ENCODE data around the gene HRH1. TPM values are rescaled to one million over a fixed set of nuclear protein-coding genes. Genes with fewer than 3 reads are reported as not detected.

Gene HRH1
- total RNA-seq, 4 donors from 2014 or later, result 1.8 to 16.3 (median 6.3) TPM

DNA sequence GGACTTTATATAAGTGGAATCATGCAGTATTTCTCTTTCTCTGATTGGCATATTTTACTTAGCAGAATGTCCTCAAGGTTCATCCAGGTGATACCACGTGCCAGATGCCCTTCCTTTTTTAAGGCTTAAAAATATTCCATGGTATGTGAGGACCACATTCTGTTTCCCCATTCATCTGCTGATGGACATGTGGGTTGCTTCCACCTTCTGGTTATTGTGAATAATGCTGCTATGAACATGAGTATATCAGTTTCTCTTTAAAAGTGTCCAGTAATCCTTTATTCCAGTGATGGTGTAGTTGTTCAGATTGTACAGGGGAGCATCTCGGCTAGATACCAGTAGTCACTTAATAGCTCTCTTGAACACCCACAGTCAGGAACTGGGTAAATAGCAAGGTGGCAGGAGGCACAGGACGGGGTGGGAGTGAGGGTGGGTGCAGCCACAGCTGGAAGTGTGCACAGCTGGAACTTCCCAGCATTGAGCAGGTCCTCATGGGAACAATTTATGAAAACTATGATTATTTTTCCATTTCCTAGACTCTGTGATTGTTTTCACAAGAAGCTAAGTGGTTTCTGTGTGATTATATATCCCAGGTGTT lies 67.6 kb downstream of the HRH1 start:
- Histone ChIP-seq H3K4me1 (no peaks in the 10 kb centered on the region), H3K4me3 (no peak overlapping the region), H3K36me3 (no peaks in the 10 kb centered on the region), H3K27ac (no peak overlapping the region), H3K27me3 (no peaks in the 10 kb centered on the region), H3K9me3 (no peaks in the 10 kb centered on the region)
- intact Hi-C loops (cut with DNase I; ENCODE audit: low total_unique reads), result no loop called here
- no peak for DNase-seq
- TF ChIP-seq, protein P1, sequence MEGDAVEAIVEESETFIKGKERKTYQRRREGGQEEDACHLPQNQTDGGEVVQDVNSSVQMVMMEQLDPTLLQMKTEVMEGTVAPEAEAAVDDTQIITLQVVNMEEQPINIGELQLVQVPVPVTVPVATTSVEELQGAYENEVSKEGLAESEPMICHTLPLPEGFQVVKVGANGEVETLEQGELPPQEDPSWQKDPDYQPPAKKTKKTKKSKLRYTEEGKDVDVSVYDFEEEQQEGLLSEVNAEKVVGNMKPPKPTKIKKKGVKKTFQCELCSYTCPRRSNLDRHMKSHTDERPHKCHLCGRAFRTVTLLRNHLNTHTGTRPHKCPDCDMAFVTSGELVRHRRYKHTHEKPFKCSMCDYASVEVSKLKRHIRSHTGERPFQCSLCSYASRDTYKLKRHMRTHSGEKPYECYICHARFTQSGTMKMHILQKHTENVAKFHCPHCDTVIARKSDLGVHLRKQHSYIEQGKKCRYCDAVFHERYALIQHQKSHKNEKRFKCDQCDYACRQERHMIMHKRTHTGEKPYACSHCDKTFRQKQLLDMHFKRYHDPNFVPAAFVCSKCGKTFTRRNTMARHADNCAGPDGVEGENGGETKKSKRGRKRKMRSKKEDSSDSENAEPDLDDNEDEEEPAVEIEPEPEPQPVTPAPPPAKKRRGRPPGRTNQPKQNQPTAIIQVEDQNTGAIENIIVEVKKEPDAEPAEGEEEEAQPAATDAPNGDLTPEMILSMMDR (IDR thresholded peaks at IDR 0.05), result no peak
- no peak for TF ChIP-seq POLR2A (IDR thresholded peaks at IDR 0.05)

DNA sequence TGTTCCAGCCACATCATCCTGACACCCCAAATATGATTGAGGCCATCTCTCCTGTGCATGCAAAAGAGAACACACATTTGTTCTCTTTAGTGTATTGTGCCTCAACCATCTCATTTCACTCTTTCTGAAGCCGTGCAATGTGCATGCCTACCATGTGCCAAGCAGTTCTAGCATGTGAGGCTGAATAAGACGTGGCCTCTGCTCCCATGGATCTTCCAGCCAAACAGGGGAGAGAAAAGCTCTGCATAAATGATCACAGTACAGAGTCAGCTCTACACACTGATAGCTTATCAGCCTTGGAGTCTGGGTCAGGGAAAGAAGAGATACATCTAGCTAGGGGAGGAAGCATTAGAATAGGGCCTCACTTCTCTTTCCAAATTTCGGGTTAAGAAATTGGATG lies 69.7 kb downstream of the HRH1 start:
- Histone ChIP-seq H3K27me3 (no peaks in the 10 kb centered on the region), H3K4me1 (no peaks in the 10 kb centered on the region), H3K36me3 (no peaks in the 10 kb centered on the region), H3K9me3 (no peaks in the 10 kb centered on the region), H3K4me3 (no peak overlapping the region), H3K27ac (no peak overlapping the region)
- intact Hi-C loops (cut with DNase I; ENCODE audit: low total_unique reads), result no loop called here
- DNase-seq, result no peak
- TF ChIP-seq, protein P1 (IDR thresholded peaks at IDR 0.05), result no peak
- TF ChIP-seq POLR2A (IDR thresholded peaks at IDR 0.05), result no peak

DNA sequence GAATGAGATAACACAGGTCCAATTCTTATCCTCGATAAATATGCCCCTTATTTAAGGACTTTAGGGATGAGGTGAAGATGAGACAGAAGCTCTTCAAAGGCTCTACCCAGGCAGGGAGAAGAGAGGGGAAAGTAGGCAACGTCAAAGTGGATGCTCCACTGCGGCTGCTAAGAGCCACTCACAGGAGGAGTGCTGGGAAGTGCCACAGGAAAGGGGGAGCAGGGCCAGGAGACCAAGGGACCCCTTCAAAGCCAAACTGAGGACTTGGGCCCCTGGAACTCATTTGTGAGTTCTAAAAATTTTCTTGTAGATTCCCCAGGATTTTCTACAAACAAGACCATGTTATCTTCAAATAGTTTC lies 70.6 kb downstream of the HRH1 start:
- Histone ChIP-seq H3K27me3 (no peaks in the 10 kb centered on the region), H3K36me3 (no peaks in the 10 kb centered on the region), H3K4me1 (no peaks in the 10 kb centered on the region), H3K4me3 (no peak overlapping the region), H3K9me3 (no peaks in the 10 kb centered on the region), H3K27ac (peak overlapping the region; percentile 52 to 73)
- TF ChIP-seq, protein P1 (IDR thresholded peaks at IDR 0.05), result no peak
- TF ChIP-seq POLR2A (IDR thresholded peaks at IDR 0.05), result no peak
- intact Hi-C loops (cut with DNase I; ENCODE audit: low total_unique reads), result no loop called here
- DNase-seq, result no peak

DNA sequence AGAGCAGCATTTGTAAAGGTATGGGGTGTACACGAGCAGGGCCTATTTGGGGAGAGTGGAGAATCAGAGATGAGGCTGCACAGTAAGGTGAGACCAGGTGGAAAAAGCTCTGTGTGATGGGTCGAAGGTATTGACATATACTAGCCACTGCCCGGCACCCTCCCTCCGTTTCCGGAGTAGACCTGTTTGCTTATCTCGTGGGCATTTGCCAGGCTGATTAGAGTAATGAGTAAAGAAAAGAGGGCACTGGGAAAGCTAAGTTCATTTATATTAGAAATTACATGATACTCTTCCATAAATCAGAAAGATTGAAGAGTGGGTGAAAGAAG lies 71.7 kb downstream of the HRH1 start:
- H3K36me3 ChIP-seq, result no peaks in the 10 kb centered on the region
- intact Hi-C loops (cut with DNase I; ENCODE audit: low total_unique reads), result no loop called here
- no peaks in the 10 kb centered on the region for H3K9me3 ChIP-seq
- no peaks in the 10 kb centered on the region for H3K27me3 ChIP-seq
- H3K27ac ChIP-seq, result peak overlapping the region; percentile 52 to 73
- DNase-seq, result no peak
- TF ChIP-seq POLR2A (IDR thresholded peaks at IDR 0.05), result no peak
- TF ChIP-seq, protein P1 (IDR thresholded peaks at IDR 0.05), result no peak
- H3K4me3 ChIP-seq, result no peak overlapping the region
- no peaks in the 10 kb centered on the region for H3K4me1 ChIP-seq

DNA sequence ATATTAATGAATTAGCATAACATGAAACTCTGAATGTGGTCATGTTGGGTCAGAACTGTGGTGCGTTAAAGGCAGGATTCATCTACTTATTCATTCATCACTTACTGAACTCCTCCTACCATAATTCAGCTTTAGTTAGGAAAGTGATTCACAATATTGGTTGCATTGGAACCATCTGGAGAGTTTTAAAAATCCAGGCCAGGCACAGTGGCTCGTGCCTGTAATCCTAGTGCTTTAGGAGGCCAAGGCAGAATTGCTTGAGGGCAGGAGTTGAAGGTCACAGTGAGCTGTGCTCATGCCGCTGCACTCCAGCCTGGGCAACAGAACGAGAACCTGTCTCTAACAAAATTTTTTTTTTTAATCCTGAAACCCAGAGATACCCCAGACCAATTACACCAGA lies 73.7 kb downstream of the HRH1 start:
- intact Hi-C loops (cut with DNase I; ENCODE audit: low total_unique reads), result no loop called here
- H3K27ac ChIP-seq, result peak overlapping the region in 1 of 2 donors; percentile 16
- no peak for TF ChIP-seq POLR2A (IDR thresholded peaks at IDR 0.05)
- no peaks in the 10 kb centered on the region for H3K4me1 ChIP-seq
- no peaks in the 10 kb centered on the region for H3K27me3 ChIP-seq
- H3K4me3 ChIP-seq, result no peak overlapping the region
- no peaks in the 10 kb centered on the region for H3K36me3 ChIP-seq
- H3K9me3 ChIP-seq, result no peaks in the 10 kb centered on the region
- no peak for DNase-seq

DNA sequence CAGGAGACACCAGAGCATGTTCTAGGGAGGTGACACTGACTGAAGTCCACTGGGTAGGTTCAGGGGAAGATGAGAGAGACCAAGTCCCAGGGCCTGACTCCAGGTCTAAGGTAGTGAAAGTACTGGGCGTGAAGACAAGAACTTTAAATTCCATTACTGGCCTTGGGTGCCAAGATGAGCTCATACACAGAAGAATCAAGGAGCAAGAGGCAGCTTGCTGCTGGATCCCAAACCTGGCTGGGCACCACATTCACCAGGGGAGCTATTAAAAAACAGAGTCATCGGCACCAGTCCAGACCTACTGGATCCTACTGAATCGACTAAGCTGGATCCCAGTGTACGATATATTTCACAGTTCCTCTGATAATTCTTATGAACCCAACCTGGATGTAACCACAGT lies 75.8 kb downstream of the HRH1 start:
- Histone ChIP-seq H3K4me1 (no peaks in the 10 kb centered on the region), H3K4me3 (no peak overlapping the region), H3K9me3 (no peaks in the 10 kb centered on the region), H3K36me3 (no peaks in the 10 kb centered on the region), H3K27me3 (no peaks in the 10 kb centered on the region), H3K27ac (no peak overlapping the region)
- DNase-seq, result no peak
- intact Hi-C loops (cut with DNase I; ENCODE audit: low total_unique reads), result no loop called here
- TF ChIP-seq, protein P1 (IDR thresholded peaks at IDR 0.05), result no peak

Measured in uterus (tissue), 4 donors.